GF-D8 (cell line): ENCODE data around the gene TRIM52.
"Not testable (repeated sequence)": the region's sequence is repeated elsewhere in the genome, so short reads cannot be mapped to it uniquely, and the experiment has no call there.

Experiments
- DNase-seq: peaks from one replicate; lab custom pipeline; 2025; lab: John Stamatoyannopoulos, UW

The TRIM52 gene

GRCh38 chr5:181260720-181261319 lies at the start of gene TRIM52:
Gene TRIM52 (minus strand): TSS chr5:181261143. CDS start chr5:181260813, 330 bp downstream.
- DNase-seq = no peak

GRCh38 chr5:181287331-181287730 lies 26.4 kb upstream of the TRIM52 start:
- not testable (repeated sequence) for DNase-seq

- not testable (repeated sequence) for DNase-seq
These were observed 25.2 kb upstream of the TRIM52 start for GRCh38 chr5:181285962-181286705.

GRCh38 chr5:181283841-181284755 lies 23.2 kb upstream of the TRIM52 start:
- not testable (repeated sequence) for DNase-seq

- no peak for DNase-seq
These were observed 22.4 kb upstream of the TRIM52 start for GRCh38 chr5:181283347-181283746.

- DNase-seq = no peak
These were observed 21.9 kb upstream of the TRIM52 start for GRCh38 chr5:181282874-181283273.

GRCh38 chr5:181282415-181282814 lies 21.5 kb upstream of the TRIM52 start:
- not testable (repeated sequence) for DNase-seq

GRCh38 chr5:181281984-181282316 lies 21.0 kb upstream of the TRIM52 start:
- no peak for DNase-seq

GRCh38 chr5:181281077-181281983 lies 20.4 kb upstream of the TRIM52 start:
- no peak for DNase-seq

GRCh38 chr5:181280251-181280762 lies 19.4 kb upstream of the TRIM52 start:
- DNase-seq = no peak

GRCh38 chr5:181273433-181273744 lies 12.4 kb upstream of the TRIM52 start:
- DNase-seq = not testable (repeated sequence)

GRCh38 chr5:181271081-181271480 lies 10.1 kb upstream of the TRIM52 start:
- DNase-seq = no peak

GRCh38 chr5:181267907-181268306 lies 7.0 kb upstream of the TRIM52 start:
- not testable (repeated sequence) for DNase-seq

GRCh38 chr5:181267291-181267904 lies 6.5 kb upstream of the TRIM52 start:
- DNase-seq = not testable (repeated sequence)

GRCh38 chr5:181265092-181265671 lies 4.2 kb upstream of the TRIM52 start:
- no peak for DNase-seq

- DNase-seq = no peak
These were observed 2.7 kb upstream of the TRIM52 start for GRCh38 chr5:181263633-181264032.

- DNase-seq = no peak
These were observed 542 bp upstream of the TRIM52 start for GRCh38 chr5:181261320-181262049.

- no peak for DNase-seq
These were observed 796 bp downstream of the TRIM52 start for GRCh38 chr5:181259974-181260719.

GRCh38 chr5:181259283-181259682 lies 1.7 kb downstream of the TRIM52 start:
- DNase-seq = no peak
